GM12878 (cell line): Measurements from ENCODE around the gene RGMB. TPM values are rescaled to one million over a fixed set of nuclear protein-coding genes. Genes with fewer than 3 reads are reported as not detected.
"Not testable (repeated sequence)": the region's sequence is repeated elsewhere in the genome, so short reads cannot be mapped to it uniquely, and the experiment has no call there.

Experiments used
- ATAC-seq: fragments of 200-7000 bp; cut with Tn5 transposase; 3 replicates; pipeline ENCODE4 v1.9.1; 2020; ENCODE audit warnings: mild to moderate bottlenecking, moderate library complexity
- BruUV-seq: library from RNA; stranded (reverse); fragments of 400-500 nt; replicated peaks from 2 replicates; lab custom pipeline; 2021; lab: Mats Ljungman, UMichigan
- CTCF ChIA-PET: fragments of 300-600 bp; sonication (Branson Sonifier 250); formaldehyde crosslinking; extraction: SDS; loops from one replicate; lab custom pipeline; 2021; ENCODE audit warnings: inconsistent platforms; lab: Yijun Ruan, JAX
- POLR2A ChIA-PET: fragments of 350-600 bp; formaldehyde crosslinking; extraction: SDS; loops from one replicate; lab custom pipeline; 2021; ENCODE audit warnings: inconsistent platforms; lab: Charles Lee
- RAD21 ChIA-PET: fragments of 300-600 bp; sonication (Branson Sonifier 250); formaldehyde crosslinking; loops from one replicate; lab custom pipeline; 2023; ENCODE audit warnings: antibody characterized with exemption; ENCODE audit not compliant: unreplicated experiment; lab: Charles Lee
- SMC1A ChIA-PET: fragments of 300-600 bp; sonication (Branson Sonifier 250); formaldehyde crosslinking; loops from one replicate; lab custom pipeline; 2023; ENCODE audit not compliant: unreplicated experiment, uncharacterized antibody; lab: Charles Lee
- DNase-seq: peaks from one replicate; pipeline ENCODE4 v3.0.0-alpha.2; 2011; ENCODE audit warnings: low read depth, low spot score
- FAIRE-seq: peaks from 3 replicates; lab custom pipeline; 2011; peaks lifted over from hg19 to GRCh38; lab: Jason Lieb, UNC
- H2AFZ ChIP-seq: 2 replicates; pipeline ENCODE4 v1.6.0; 2011; ENCODE audit warnings: low read depth, low read length, control low read depth; ENCODE audit not compliant: control insufficient read depth
- H3K27ac ChIP-seq: 2 replicates; pipeline ENCODE4 v1.5.1; 2011; ENCODE audit warnings: control low read depth; ENCODE audit not compliant: control insufficient read depth, insufficient read depth
- H3K27me3 ChIP-seq, 2 experiments: replicated peaks in 1 of 2; 2 replicates each; pipeline versions ENCODE4 v1.6.0 to v1.6.1; 2011; ENCODE audit warnings: low read length in 1 of 2; ENCODE audit not compliant: control insufficient read depth in 2 of 2, insufficient read depth in 2 of 2
- H3K36me3 ChIP-seq, 2 experiments: 2 replicates each; pipeline ENCODE4 v1.5.1; 2011; ENCODE audit warnings: low read length in 1 of 2; ENCODE audit not compliant: control insufficient read depth in 2 of 2, insufficient read depth in 2 of 2
- H3K4me1 ChIP-seq: 2 replicates; pipeline ENCODE4 v1.6.1; 2011; ENCODE audit warnings: mild to moderate bottlenecking, low read length, moderate library complexity, mixed read lengths; ENCODE audit not compliant: control insufficient read depth, insufficient read depth
- H3K4me2 ChIP-seq: 2 replicates; pipeline ENCODE4 v1.6.0; 2011; ENCODE audit warnings: control low read depth; ENCODE audit not compliant: control insufficient read depth, insufficient read depth
- H3K4me3 ChIP-seq: fragments of 200-600 bp; sonication (generic); 2 replicates; pipeline ENCODE4 v1.5.1; 2016
- H3K79me2 ChIP-seq: 2 replicates; pipeline ENCODE4 v1.6.0; 2011; ENCODE audit warnings: low read length; ENCODE audit not compliant: control insufficient read depth, insufficient read depth
- H3K9ac ChIP-seq: 2 replicates; pipeline ENCODE4 v1.8.0; 2011; ENCODE audit warnings: low read length, control low read depth, mixed read lengths; ENCODE audit not compliant: control insufficient read depth, insufficient read depth
- H3K9me3 ChIP-seq: replicated peaks from 3 replicates; pipeline ENCODE4 v1.5.1; 2011; ENCODE audit warnings: mild to moderate bottlenecking, low read length; ENCODE audit not compliant: control insufficient read depth, insufficient read depth
- H4K20me1 ChIP-seq: 2 replicates; pipeline ENCODE4 v1.6.0; 2011; ENCODE audit not compliant: control insufficient read depth, insufficient read depth
- RAD21 ChIP-seq: IDR thresholded peaks from 2 replicates; pipeline ENCODE4 v1.6.1; 2011; ENCODE audit warnings: mild to moderate bottlenecking, low read depth, low read length, moderate library complexity; ENCODE audit not compliant: insufficient read depth
- SMC3 ChIP-seq: IDR thresholded peaks from 2 replicates; pipeline ENCODE4 v1.6.1; 2011; ENCODE audit warnings: low read length, improper control_type of control experiment, borderline replicate concordance
- WGBS: methylation state at CpG from one replicate; pipeline ENCODE4 v1.1.6; 2016; ENCODE audit warnings: low lambda C conversion rate; ENCODE audit not compliant: insufficient replicate concordance, insufficient coverage; ENCODE audit errors: missing lambda C conversion rate; 5-methylcytosine and 5-hydroxymethylcytosine counted together
- in situ Hi-C: fragments of 300-500 bp; cut with MboI; formaldehyde crosslinking; loops from 9 replicates; pipeline ENCODE4 v1.14.3; 2018; ENCODE audit warnings: mixed read lengths
- intact Hi-C: fragments of 100-400 bp; cut with micrococcal nuclease; formaldehyde crosslinking; loops from one replicate; pipeline ENCODE4 v1.14.2; 2022; ENCODE audit not compliant: unreplicated experiment
- polyA plus RNA-seq, 11 experiments: library from polyadenylated mRNA; depleted of rRNA in 4 of 11; unstranded in 6 of 11; stranded (reverse) in 5 of 11; fragments of >200 nt; fragmentation: Nextera tagmentation in 4 of 11; fragmentation: Illumina TruSeq in 1 of 11; extraction: Ambion mirVana in 4 of 11; extraction: Trizol in 1 of 11; gene quantifications; 1 replicate in 1 of 11; 2 replicates in 10 of 11; pipeline versions ENCODE4 v1.2.1 to v1.2.3, GENCODE V29; 2011 to 2016; ENCODE audit warnings: inconsistent platforms in 2 of 11, missing spikeins in 2 of 11, low read depth in 1 of 11
- total RNA-seq, 4 experiments: library from RNA; depleted of rRNA in 3 of 4; stranded (reverse); fragments of >200 nt in 3 of 4; fragmentation: Illumina TruSeq in 1 of 4; extraction: Trizol in 1 of 4; gene quantifications; 2 replicates each; pipeline versions ENCODE4 v1.2.1 to v1.2.3, GENCODE V29; 2013 to 2021
- TF ChIP-seq, protein P1 (sequence below), 3 experiments: IDR thresholded peaks in 2 of 3; conservative IDR thresholded peaks in 1 of 3; 2 replicates each; pipeline ENCODE4 v1.5.1; 2011; ENCODE audit warnings: low read depth in 3 of 3, low read length in 3 of 3, mild to moderate bottlenecking in 3 of 3, control low read depth in 2 of 3, moderate library complexity in 2 of 3, inconsistent platforms in 1 of 3, mixed read lengths in 1 of 3; ENCODE audit not compliant: control insufficient read depth in 2 of 3, insufficient read depth in 1 of 3; ENCODE audit errors: extremely low read depth in 1 of 3
- TF ChIP-seq, protein P2 (sequence below): fragments of 450-650 bp; IDR thresholded peaks from 2 replicates; pipeline ENCODE4 v1.6.1; 2018; ENCODE audit warnings: mild to moderate bottlenecking, low read depth, moderate library complexity; ENCODE audit not compliant: partially characterized antibody

Gene RGMB
- total and polyA plus RNA-seq, 10 of the 15 experiments (the other 5 are each of a cell fraction or from before 2014, with no cell fraction given): 1.3 to 15.3 (median 7.4) TPM

DNA sequence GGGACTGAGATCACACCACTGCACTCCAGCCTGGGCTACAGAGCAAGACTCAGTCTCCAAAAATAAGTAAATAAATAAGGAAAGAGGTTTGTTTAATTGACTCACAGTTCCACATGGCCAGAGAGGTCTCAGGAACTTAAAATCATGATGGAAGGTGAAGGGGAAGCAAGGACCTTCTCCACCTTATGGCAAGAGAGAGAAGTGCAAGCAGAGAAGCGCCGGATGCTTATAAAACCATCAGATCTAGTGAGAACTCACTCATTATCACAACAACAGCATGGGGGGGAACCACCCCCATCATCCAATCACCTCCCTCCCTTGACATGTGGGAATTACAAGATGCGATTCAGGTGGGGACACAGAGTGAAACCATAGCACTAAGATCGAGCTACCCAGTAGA lies 22.8 kb upstream of the RGMB start:
- Histone ChIP-seq H3K4me1 (no peaks in the 10 kb centered on the region), H2AFZ (no peak overlapping the region), H3K4me3 (no peak overlapping the region), H4K20me1 (no peaks in the 10 kb centered on the region), H3K27me3 (no peaks in the 10 kb centered on the region), H3K36me3 (no peaks in the 10 kb centered on the region), H3K27ac (no peak overlapping the region), H3K79me2 (no peaks in the 10 kb centered on the region), H3K9me3 (no peaks in the 10 kb centered on the region), H3K9ac (no peak overlapping the region), H3K4me2 (no peak overlapping the region)
- 8% methylated on average over 4 of the region's 4 CpGs for WGBS
- POLR2A ChIA-PET: no interaction called here
- SMC1A ChIA-PET: no interaction called here
- DNase-seq (no peak), FAIRE-seq (peak; percentile 18), ATAC-seq (peak; percentile 73)
- intact Hi-C loops: no loop called here
- CTCF ChIA-PET: interaction anchor here (0.6 to 8.6 kb wide), 8 partner anchors 10 to 1520 kb away, joined by 3 to 58 read pairs (median 4); no protein-coding TSS in a partner anchor
- no TSS peak for BruUV-seq
- TF ChIP-seq SMC3 (peak; percentile 32; the same call in 1 of the 2 replicates), RAD21 (peak; percentile 31)
- TF ChIP-seq, protein P1, sequence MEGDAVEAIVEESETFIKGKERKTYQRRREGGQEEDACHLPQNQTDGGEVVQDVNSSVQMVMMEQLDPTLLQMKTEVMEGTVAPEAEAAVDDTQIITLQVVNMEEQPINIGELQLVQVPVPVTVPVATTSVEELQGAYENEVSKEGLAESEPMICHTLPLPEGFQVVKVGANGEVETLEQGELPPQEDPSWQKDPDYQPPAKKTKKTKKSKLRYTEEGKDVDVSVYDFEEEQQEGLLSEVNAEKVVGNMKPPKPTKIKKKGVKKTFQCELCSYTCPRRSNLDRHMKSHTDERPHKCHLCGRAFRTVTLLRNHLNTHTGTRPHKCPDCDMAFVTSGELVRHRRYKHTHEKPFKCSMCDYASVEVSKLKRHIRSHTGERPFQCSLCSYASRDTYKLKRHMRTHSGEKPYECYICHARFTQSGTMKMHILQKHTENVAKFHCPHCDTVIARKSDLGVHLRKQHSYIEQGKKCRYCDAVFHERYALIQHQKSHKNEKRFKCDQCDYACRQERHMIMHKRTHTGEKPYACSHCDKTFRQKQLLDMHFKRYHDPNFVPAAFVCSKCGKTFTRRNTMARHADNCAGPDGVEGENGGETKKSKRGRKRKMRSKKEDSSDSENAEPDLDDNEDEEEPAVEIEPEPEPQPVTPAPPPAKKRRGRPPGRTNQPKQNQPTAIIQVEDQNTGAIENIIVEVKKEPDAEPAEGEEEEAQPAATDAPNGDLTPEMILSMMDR (IDR thresholded peaks at IDR 0.05 in 2 of 3, conservative IDR thresholded peaks at IDR 0.05 in 1 of 3; ENCODE audit: control insufficient read depth in 2 of 3, extremely low read depth in 1 of 3, insufficient read depth in 1 of 3, low read depth in 3 of 3, low read length in 3 of 3): peak; percentile 28 to 51 (median 47); a peak in 4 of 6 replicates
- TF ChIP-seq, protein P2, sequence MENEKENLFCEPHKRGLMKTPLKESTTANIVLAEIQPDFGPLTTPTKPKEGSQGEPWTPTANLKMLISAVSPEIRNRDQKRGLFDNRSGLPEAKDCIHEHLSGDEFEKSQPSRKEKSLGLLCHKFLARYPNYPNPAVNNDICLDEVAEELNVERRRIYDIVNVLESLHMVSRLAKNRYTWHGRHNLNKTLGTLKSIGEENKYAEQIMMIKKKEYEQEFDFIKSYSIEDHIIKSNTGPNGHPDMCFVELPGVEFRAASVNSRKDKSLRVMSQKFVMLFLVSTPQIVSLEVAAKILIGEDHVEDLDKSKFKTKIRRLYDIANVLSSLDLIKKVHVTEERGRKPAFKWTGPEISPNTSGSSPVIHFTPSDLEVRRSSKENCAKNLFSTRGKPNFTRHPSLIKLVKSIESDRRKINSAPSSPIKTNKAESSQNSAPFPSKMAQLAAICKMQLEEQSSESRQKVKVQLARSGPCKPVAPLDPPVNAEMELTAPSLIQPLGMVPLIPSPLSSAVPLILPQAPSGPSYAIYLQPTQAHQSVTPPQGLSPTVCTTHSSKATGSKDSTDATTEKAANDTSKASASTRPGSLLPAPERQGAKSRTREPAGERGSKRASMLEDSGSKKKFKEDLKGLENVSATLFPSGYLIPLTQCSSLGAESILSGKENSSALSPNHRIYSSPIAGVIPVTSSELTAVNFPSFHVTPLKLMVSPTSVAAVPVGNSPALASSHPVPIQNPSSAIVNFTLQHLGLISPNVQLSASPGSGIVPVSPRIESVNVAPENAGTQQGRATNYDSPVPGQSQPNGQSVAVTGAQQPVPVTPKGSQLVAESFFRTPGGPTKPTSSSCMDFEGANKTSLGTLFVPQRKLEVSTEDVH: no peak
- in situ Hi-C loops: no loop called here
- RAD21 ChIA-PET: no interaction called here

DNA sequence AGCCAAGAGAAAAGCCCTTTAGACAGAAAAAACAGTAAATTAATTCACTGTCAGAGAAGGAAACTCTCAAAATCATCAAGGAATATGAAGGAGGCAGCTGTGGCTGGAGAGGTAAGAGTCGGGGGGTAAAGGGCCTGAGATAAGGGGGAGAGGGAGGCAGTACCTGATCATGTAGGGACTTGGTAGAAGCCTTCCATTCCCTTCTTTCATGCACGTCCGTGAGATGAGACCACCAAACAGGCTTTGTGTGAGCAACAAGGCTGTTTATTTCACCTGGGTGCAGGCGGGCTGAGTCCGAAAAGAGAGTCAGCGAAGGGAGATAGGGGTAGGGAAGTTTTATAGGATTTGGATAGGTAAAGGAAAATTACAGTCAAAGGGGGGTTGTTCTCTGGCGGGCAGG lies 21.1 kb upstream of the RGMB start:
- CTCF ChIA-PET: interaction anchor here (8.6 kb wide), 1 partner anchor 17 kb away, joined by 58 read pairs; no protein-coding TSS in a partner anchor
- DNase-seq, BruUV-seq, FAIRE-seq, H2AFZ ChIP-seq, RAD21 ChIA-PET, H3K79me2 ChIP-seq, in situ Hi-C loops, H3K4me2 ChIP-seq, POLR2A ChIA-PET, H3K36me3 ChIP-seq, H4K20me1 ChIP-seq, SMC1A ChIA-PET, H3K9ac ChIP-seq, ATAC-seq, H3K27me3 ChIP-seq, H3K27ac ChIP-seq, H3K9me3 ChIP-seq, H3K4me1 ChIP-seq, H3K4me3 ChIP-seq, intact Hi-C loops: not testable (repeated sequence)
- WGBS: 38% methylated on average over 6 of the region's 7 CpGs
